GM18868 (cell line): Measurements from ENCODE around the gene SNIP1.
"Not testable (repeated sequence)": the region's sequence is repeated elsewhere in the genome, so short reads cannot be mapped to it uniquely, and the experiment has no call there.

Experiments
- ATAC-seq: cut with Tn5 transposase; IDR thresholded peaks from one replicate; pipeline ENCODE4 v1.9.1; 2021; ENCODE audit warnings: mild to moderate bottlenecking, moderate library complexity; ENCODE audit not compliant: unreplicated experiment

Gene SNIP1

DNA sequence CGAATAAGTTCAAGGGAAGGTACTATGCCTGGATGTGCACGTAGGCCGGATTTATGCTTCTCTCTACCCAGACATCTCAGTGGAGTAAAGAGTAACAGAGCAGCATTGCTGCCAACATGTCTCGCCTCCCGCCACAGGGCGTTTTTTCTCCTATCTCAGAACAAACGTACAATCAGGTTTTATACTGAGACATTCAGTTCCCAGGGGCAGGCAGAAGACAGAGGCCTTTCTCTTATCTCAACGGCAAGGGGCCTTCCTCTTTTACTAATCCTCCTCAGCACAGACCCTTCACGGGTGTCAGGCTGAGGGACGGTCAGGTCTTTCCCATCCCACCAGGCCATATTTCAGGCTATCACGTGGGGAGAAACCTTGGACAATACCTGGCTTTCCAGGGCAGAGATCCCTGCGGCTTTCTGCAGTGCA lies 5.9 kb upstream of the SNIP1 start:
- not testable (repeated sequence) for ATAC-seq

DNA sequence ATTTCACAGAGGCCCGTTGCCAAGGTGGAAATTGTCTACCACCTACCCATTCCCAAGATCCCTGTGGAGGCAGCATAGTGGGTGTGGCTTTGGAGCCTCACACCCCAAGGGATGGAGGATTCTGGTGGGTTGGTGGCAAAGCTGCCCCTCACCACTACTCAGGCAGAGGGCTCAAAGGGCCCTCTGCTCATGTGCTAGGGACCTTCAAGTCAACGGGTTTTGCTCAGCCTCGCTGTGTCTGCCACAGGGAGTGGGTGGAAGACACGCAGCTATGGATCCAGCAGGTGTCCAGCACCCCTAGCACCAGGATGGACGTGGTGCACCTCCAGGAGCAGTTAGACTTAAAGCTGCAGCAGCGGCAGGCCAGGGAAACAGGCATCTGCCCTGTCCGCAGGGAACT lies 5.0 kb upstream of the SNIP1 start:
- no peak for ATAC-seq

DNA sequence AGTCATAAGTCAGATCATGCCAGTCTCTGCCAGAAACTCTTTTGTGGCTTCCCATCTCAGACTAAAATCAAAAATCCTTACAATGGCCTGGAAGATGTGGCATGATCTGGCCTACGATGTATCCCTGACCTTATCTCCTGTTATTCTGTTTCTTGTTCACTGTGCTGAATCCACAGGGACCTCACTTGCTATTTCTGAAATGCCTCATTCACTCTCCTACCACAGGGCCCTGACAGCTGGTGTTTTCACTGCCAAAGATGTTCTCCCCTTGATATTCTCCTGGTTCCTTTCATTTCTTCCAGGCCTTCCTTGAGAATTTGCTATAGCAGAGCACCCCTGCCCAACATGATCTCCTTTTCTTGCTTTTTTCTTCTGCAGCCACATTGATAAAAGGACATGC lies 4.3 kb upstream of the SNIP1 start:
- no peak for ATAC-seq

DNA sequence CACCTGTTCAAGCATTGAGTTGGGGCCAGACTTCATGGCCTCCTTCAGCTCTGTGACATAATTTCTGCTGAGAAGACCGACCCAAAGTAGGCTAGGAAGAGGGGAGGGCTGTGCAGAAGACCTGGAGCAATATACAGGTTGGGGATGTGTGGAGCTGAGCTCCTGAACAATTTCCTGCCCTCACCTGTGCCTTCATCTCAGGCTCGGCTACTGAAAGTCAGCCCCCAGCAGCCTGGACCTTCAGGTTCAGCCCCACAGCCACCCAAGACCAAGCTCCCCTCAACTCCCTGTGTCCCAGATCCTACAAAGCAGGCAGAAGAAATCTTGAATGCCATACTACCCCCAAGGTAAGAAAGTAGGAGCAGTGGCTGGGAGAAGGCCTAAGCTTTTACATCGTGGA lies 3.3 kb upstream of the SNIP1 start:
- no peak for ATAC-seq

DNA sequence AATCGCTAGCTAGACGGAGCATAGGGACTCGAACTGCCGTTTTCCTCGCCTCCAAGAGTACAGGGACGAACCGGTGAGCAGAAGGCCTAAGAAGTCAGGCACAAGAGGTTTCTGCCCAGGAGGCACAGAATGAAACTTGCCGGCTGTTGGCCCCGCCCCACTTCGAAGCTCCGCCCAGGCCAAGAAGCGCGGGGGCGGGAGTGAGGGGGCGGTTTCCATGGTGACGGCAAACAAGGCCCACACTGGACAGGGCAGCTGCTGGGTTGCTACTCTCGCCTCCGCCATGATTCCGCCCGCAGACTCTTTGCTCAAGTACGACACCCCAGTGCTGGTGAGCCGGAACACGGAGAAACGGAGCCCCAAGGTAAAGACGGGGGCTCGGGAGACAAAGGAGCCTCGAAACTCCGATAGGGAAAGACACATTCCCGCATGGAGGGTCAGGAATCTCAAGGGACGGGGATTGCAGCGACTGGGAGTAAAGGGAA lies 2.7 kb upstream of the SNIP1 start, which contains the start of gene DNALI1:
DNALI1 (plus strand) TSS at position 229 of the 485 bp plus-strand sequence; CDS start at position 284, 55 bp downstream.
- no peak for ATAC-seq

DNA sequence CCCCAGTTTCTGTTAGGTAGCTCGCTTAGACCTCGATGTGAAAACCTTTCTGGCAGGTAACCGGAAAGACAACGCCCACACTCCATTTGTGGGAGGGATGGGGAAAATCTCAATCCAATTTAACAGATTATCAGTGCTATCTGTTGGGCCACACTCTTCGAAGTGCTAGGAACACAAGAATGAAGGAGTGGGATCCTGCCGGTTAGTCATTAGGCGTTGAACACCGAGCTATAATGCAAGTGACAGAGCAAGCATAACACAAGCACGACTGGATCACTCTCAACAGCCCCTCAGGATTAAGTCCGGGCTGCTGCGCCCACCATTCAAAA lies 531 bp downstream of the SNIP1 start:
- ATAC-seq = no peak

DNA sequence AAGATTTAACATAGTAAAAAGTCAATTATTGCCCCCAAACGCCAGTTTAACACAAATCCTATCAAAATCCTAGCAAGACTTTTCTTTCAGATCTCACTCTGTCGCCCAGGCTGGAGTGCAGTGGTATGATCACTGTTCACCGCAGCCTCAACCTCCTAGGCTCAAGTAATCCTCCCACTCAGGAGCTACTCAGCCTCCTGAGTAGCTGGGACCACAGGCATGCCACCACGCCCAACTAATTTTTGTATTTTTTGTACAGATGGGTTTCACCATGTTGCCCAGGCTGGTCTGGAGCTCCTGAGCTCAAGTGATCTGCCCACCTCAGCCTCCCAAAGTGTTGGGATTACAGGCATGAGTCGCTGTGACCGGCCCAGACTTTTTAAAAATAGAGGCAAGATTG lies 4.8 kb downstream of the SNIP1 start:
- no peak for ATAC-seq

DNA sequence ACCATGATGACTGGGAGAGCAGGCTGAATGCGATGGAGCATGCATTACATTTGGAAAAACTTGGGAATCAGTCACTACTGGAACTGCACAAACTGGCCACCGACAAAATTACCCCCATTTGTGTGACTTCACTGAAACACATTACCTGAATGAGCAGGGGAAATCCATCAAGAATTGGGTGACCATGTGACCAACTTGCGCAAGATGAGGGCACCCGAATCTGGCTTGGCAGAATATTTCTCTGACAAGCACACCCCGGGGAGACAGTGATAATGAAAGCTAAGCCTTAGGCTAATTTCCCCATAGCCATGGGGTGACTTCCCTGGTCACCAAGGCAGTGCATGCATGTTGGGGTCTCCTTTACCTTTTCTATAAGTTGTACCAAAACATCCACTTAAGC lies 9.1 kb downstream of the SNIP1 start:
- no peak for ATAC-seq

DNA sequence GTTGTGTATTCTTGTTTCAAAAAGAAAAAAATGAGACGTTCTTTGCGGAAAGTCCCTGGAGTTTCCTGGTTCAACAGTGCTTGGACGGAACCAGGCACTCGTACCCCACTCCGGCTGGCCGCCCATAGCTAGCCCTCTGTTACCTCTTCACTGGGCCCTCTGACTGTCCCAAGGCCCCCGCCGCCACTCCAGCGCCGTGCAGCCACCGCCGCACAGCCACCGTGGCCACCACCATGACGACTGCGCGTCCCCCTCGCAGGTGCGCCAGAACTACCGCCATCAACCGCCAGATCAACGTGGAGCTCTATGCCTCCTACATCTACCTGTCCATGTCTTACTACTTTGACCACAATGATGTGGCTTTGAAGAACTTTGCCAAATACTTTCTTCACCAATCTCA lies 9.6 kb downstream of the SNIP1 start:
- ATAC-seq = no peak

DNA sequence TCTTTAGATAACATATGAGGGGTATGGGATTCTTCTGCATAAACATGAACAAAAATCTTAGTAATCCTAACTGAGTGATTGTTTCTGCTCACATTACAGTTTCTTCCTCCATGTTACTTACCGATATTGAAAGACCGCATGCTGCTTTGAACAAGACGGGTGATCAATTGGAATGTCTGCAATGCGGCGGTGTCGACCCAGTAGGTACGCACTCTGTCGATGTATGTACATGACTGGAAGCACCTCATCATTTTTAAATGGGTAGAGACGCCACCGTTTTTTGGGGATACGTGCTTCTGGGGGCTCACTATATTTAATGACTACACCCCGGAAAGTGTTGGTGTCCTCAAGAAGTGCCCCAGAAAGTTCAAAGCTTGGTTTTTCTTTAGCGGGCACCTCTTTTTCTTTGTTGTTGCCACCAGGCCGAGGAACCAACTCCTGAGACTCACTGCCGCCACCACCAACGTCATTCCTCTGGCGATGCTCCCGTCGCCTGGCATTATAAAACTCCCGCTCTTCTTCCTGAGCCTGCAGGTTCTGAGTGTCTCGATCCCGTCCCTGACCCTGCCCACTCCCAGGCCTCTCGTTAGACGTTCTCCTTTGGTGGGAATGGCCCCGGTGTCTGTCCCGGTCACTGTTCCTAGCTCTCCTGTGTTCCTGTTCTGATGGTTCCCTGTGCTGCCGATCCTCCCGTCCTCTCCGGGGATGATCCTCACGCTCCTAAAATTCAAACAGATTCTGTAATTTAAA lies 13.9 kb downstream of the SNIP1 start:
- no peak for ATAC-seq

DNA sequence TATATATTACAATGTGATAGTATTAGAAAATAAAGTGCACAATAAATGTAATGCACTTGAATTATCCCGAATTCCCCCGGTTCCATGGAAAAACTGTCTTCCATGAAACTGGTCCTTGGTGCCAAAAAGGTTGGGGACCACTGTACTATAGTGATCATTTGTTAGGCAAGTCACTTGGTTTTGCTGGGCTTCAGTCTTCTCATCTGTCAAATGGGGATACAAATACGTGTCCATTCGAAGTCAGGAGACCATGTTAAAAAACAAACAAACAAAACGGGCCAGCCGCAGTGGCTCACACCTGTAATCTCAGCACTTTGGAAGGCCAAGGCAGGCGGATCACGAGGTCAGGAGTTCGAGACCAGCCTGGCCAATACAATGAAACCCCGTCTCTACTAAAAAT lies 14.9 kb downstream of the SNIP1 start:
- not testable (repeated sequence) for ATAC-seq

DNA sequence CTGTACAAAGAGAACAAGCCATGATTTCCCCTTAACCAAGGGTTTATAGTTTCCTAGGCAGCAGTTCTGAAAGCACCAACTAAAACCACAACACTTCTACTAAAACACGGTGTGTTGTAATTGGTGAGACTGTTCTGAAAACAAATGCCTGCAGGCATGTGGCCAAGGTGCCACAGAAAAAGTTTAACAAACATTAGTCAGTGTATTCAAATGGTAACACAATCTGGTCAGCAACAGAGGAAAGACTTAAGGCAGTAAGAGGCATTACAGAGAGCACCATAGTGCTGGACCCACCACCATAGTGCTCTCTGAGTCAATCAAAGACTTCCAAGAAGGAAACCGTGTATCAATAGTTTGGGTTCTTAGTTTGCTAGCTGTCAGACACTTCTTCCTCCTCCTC lies 16.7 kb downstream of the SNIP1 start:
- ATAC-seq = no peak

DNA sequence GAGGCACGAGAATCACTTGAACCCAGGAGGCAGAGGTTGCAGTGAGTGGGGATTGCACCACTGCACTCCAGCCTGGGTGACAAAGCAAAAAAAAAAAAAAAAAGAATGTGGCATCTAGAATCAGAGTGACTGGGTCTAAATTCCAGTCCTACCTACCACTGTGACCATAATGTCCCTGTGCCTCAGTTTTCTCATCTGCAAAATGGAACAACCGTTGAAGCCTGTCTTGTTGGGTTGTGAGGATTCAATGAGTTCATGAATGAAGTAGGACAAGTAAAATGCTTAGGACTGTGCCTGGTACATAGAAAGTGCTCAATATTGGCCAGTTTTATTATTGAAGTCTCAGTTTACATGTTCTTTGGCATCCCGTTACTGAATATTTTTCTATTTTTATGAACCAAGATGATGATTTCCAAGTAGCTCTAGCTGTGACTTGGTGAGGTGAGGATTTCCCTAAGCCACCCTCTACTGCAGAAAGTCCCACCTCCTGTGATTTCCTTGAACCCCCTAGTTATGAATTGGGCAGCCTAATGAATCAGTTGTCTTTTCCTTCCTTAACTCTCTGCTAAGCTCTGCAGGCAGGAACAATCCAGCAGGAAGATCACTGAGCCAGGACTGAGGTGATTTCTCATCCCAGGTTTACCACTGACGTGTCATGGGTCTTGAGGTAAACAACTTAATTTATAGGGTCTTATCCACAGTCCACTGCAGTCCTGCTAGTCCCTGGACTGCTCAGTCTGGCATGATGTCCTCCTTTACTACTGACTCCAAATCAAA lies 20.6 kb downstream of the SNIP1 start:
- ATAC-seq = no peak

DNA sequence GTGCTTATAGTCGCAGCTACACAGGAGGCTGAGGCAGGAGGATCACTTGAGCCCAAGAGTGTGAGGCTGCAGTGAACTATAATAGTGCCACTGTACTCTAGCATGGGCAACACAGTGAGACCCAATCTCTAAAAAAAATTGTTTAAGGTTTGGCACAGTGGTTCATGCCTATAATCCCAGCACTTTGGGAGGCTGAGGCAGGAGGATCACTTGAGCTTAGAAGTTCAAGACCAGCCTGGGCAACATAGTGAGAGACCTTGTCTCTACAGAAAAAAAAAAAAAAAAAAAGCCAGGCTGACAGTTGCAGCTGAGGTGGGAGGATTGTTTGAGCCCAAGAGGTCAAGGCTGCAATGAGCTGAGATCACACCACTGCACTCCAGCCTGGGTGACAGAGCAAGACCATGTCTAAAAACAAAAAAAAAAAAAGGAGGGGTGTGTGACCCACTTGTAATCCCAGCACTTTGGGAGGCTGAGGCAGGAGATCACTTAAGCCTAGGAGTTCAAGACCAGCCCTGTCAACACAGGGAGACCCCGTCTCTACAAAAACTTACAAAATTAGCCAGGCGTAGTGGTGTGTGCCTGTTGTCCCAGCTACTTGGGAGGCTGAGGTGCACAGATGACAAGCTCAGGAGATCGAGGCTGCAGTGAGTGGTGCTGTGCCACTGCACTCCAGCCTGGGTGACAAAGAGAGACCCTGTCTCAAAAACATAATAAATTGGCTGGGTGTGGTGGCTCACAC lies 21.5 kb downstream of the SNIP1 start:
- not testable (repeated sequence) for ATAC-seq

DNA sequence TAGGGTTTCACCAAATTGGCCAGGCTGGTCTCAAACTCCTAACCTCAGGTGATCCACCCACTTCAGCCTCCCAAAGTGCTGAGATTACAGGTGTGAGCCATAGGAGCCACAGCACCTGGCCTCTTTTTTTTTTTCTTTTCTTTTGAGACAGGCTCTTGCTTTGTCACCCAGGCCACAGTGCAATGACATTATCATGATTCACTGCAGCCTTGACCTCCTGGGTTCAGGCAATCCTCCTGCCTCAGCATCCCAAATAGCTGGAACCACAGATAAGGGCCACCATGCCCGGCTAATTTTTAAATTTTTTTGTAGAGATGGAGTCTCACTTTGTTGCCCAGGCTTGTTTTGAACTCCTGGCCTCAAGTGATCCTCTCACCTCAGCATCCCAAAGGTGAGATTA lies 24.2 kb downstream of the SNIP1 start:
- not testable (repeated sequence) for ATAC-seq

DNA sequence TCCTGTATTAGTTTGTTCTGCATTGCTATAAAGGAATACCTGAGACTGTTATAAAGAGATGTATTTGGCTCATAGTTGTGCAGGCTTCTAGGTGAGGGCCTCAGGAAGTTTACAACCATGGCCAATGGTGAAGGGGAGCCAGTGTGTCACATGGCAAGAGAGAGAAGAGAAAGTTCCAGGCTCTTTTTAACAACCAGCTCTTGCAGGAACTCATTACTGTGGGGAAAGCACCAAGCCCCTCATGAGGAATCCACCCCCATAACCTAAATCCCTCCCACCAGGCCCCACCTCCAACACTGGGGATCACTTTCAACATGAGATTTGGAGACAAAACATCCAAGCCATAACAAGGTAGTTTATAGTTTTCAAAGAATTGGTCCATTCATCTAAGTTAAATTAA lies 34.5 kb downstream of the SNIP1 start:
- ATAC-seq = no peak

DNA sequence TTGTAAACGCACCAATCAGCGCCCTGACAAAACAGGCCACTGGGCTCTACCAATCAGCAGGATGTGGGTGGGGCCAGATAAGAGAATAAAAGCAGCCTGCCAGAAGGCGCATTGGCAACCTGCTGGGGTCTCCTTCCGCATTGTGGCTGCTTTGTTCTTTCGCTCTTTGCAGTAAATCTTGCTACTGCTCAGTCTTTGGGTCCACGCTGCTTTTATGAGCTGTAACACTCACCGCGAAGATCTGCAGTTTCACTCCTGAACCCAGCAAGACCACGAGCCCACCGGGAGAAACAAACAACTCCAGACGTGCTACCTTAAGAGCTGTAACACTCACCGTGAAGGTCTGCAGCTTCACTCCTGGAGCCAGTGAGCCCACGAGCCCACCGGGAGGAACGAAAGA lies 35.2 kb downstream of the SNIP1 start:
- not testable (repeated sequence) for ATAC-seq

DNA sequence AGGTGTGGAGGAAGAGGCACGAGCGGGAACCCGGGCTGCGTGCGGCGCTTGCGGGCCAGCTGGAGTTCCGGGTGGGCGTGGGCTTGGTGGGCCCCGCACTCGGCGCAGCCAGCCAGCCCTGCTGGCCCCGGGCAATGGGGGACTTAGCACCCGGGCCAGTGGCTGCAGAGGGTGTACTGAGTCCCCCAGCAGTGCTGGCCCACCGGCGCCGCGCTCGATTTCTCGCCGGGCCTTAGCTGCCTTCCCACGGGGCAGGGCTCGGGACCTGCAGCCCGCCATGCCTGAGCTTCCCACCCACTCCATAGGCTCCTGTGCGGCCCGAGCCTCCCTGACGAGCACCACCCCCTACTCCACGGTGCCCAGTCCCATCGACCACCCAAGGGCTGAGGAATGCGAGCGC lies 35.9 kb downstream of the SNIP1 start:
- ATAC-seq = not testable (repeated sequence)

DNA sequence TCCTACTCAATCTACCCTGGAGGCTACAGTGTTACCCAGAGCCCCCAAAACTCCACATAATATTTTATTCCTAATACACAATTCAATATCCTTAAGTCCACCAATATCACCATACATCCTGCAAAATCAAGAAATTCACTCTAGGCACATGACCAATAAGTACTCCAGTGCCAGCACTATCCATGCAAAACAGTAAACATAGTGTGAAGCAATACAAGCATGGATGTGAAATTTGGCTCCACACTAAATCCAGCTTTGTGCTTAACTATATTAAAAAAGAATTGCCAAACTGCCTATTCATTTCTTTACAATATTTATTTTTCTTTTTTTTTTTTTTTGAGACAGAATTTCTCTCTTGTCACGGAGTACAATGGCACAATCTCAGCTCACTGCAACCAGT lies 36.5 kb downstream of the SNIP1 start:
- no peak for ATAC-seq

DNA sequence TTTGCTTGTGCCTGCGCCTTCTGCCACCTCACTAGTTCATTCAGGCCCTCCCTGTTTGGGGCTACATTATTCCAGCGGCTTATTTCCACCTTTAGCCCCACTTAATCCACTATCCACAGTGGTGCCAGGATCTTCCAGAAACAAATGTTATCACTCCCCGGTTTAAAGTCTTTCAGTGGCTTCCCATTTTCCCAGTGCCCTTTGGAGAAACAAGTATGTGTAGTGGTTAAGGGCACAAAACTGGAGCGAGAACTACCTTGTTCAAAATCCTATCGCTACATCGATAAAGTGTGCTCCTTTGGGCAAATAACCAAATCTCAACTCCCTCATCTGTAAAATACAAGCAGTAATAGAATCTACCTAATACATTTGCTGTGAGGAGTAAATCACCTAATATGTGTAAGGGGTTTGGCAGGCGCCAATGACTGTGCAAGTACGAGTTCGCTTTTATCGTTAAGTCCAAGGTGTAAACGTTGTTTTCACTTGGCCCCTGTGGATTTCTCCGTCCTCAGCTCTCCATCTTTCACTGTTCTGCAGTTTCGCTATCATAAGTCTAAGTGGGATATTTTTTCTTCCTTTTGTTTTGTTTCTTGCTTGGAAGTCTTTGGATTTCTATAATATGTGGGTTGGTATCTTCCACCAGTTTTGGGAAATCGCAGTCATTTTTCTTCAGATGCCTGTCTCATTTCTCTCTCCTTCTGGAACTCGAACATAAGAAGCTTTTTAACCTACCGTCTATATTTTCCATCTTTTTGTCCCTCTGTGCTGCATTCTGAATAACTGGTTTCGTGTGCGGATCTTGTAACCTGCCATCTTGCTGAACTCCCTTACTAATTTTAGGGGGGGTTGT lies 38.7 kb downstream of the SNIP1 start:
- ATAC-seq = no peak
